Keratinocyte (primary cell): ENCODE data around the gene TOMM20.

Experiments used
- CTCF ChIP-seq, 3 experiments: IDR thresholded peaks in 1 of 3; conservative IDR thresholded peaks in 1 of 3; optimal IDR thresholded peaks in 1 of 3; 2 replicates in 2 of 3; 3 replicates in 1 of 3; pipeline versions ENCODE3 to v1.5.1; 2011; ENCODE audit warnings: low read length in 3 of 3, mild to moderate bottlenecking in 3 of 3, moderate library complexity in 2 of 3, control low read depth in 1 of 3, inconsistent platforms in 1 of 3; ENCODE audit not compliant: insufficient read depth in 2 of 3; ENCODE audit errors: extremely low read depth in 1 of 3
- EZH2 ChIP-seq: IDR thresholded peaks from one replicate; pipeline ENCODE4 v1.6.1; 2012; ENCODE audit warnings: inconsistent platforms, mild to moderate bottlenecking, low read length, moderate library complexity

GRCh38 chr1:235078480-235079381 lies 49.9 kb downstream of the TOMM20 start:
- no peak for TF ChIP-seq CTCF (optimal IDR thresholded peaks at IDR 0.05 in 1 of 3, IDR thresholded peaks at IDR 0.05 in 1 of 3, conservative IDR thresholded peaks at IDR 0.05 in 1 of 3; ENCODE audit: extremely low read depth in 1 of 3, insufficient read depth in 2 of 3, low read length in 3 of 3)
- TF ChIP-seq EZH2: no peak
